SK-N-MC (cell line): Measurements from ENCODE around the gene CACNG8.

Experiments used
- EZH2 ChIP-seq: fragments of 200-600 bp; sonication (generic); IDR thresholded peaks from one replicate; pipeline ENCODE4 v1.6.1; 2017; ENCODE audit warnings: antibody characterized with exemption
- POLR2AphosphoS5 ChIP-seq: IDR thresholded peaks from 2 replicates; pipeline ENCODE4 v1.6.1; 2012; ENCODE audit warnings: mild to moderate bottlenecking, low read depth, low read length, borderline replicate concordance

DNA sequence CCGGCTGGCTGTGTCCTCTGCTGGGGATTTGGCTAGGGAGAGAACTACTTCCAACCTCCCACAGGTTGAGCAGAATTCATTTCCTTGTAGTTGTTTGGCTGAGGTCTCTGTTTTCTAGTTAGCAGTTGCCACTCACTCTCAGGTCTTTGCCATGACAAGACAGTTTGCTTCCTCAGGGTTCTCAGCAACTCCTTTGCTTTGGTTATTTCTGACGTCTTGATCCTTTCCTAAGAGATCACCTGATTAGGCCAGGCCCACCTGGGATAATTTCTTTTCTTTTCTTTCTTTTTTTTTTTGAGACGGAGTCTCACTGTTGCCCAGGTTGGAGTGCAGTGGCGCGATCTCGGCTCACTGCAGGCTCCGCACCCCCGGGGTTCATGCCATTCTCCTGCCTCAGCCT is 9.4 kb upstream of the CACNG8 start:
- TF ChIP-seq EZH2: no peak
- TF ChIP-seq POLR2AphosphoS5: no peak
